PC-9 (cell line): Measurements from ENCODE around the gene NSL1.

Experiments used
- CTCF ChIP-seq: fragments of 200-600 bp; sonication (generic); conservative IDR thresholded peaks from 2 replicates; pipeline ENCODE4 v1.6.1; 2017; ENCODE audit warnings: mixed run types, antibody characterized with exemption, mild to moderate bottlenecking, moderate library complexity
- EZH2 ChIP-seq: fragments of 200-600 bp; sonication (generic); IDR thresholded peaks from 2 replicates; pipeline ENCODE4 v1.8.0; 2017; ENCODE audit warnings: antibody characterized with exemption, low read depth

- no peak for TF ChIP-seq EZH2
- no peak for TF ChIP-seq CTCF
Measured at GRCh38 chr1:212712451-212713303, 78.9 kb downstream of the NSL1 start.
